GM21447 (cell line): ENCODE results near the gene CMC2.
A peak's percentile ranks its signal among the peaks of the same experiment; 100 is the strongest.

Experiments
- ATAC-seq: cut with Tn5 transposase; IDR thresholded peaks from one replicate; pipeline ENCODE4 v1.9.1; 2021; ENCODE audit not compliant: unreplicated experiment

The CMC2 gene

DNA sequence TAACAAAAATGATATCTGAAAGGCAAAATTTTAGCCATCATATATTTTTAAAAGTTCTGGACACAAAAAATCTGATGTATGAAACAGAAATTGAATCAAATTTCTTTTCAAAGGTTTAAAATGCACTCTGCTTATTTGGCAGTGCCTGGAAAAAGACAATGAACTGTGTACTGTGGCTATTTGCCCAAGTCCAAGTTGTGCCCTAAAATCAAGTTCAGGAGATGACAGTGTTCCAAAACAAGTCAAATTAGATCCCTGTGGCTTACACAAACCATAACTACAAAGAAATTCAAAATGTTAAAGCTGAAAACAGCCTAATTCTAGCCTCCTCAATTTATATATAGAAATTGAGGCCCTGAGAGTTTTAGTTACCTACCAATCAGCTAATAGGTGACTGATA lies 25.6 kb downstream of the CMC2 start:
- no peak for ATAC-seq

DNA sequence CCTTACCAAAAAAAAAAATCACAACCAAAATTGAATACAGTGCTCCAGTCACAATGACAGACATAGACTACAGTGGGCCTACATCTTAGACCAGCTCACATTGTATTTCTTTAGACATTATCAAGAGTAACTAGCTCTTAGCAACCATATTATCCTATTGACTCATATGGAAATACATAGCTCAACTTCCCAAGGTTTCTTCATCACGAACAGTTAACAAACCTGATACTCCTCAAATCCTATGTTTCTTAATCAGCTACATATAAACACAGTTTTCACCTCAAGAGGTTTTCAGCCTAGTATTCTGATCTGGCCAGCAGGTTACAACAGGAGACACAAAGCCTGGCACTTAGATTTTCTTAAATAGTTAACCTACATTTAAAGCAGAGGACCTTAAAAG lies 29.7 kb downstream of the CMC2 start:
- ATAC-seq: no peak

DNA sequence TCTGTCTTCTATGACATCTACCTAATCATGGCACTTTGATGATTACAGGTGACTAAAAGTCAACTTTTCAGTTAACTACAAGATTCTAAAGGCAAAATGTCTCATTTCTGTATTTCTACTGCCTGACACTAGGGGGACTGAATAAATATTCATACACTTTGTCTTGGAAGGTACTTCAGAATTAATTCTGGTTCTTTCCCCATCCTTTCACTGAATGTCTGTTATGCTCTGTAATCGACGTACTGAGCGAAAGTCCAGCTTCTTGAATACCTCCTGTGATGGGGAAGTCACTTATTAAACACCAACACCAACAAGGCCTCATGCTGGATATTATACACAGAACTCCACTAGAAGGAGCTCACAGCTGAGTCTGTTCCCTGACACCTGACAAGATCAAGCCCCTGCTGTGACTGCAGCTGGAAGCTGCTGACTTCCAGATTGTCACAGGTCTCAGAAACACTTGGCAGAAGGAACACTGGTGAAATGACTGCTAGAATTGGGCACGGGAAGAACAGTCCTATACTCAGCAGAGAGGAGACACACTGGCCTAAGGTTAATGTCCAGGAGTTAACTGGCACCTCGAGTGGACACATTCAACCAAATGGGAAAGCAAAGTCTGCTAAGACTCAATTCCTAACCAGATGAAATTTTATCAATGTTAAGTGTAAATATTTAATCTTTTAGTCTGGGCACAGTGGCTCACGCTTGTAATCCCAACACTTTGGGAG lies 31.9 kb downstream of the CMC2 start:
- ATAC-seq: no peak

DNA sequence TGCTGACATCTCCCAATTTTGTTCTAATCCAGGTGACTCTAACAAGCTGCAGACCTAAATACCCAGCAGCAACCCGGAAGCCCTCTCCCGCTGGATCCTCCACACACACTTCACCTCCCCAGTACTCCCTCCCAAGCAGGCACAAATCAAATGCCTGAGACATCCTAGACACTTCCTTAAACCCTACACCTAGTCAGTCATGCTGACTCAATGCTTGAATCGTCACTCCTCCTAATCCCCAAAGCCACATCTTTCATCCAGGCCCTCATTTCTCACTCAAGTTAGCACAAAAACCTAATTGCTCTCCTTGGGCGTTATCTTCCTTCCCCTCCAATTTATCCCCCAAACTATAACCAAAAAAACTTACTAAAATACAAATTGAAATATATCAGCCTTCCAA lies 32.7 kb downstream of the CMC2 start:
- ATAC-seq: no peak

DNA sequence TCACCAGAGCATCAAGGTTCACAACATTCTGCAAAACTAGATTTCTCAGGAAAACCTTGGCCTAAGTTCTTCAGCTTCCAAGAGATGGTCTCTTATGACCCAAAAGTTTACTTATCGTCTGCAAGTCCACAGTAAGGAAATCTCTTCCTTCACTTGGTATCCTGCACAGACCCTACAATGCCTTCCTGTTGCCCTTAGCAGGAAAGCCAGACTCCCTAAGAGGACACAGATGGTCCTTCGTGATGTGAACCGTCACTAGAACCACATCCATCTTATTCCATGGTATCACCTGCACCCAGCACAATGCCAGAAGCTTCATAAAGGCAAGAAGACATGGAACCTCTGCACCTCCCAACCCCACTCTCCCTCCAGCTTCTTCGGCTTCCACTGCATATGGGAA lies 34.1 kb downstream of the CMC2 start:
- ATAC-seq: no peak

- ATAC-seq: peak; percentile 48
These were observed 34.9 kb downstream of the CMC2 start for GRCh38 chr16:80971819-80972218.

GRCh38 chr16:80969114-80969484 lies 37.6 kb downstream of the CMC2 start:
- no peak for ATAC-seq

DNA sequence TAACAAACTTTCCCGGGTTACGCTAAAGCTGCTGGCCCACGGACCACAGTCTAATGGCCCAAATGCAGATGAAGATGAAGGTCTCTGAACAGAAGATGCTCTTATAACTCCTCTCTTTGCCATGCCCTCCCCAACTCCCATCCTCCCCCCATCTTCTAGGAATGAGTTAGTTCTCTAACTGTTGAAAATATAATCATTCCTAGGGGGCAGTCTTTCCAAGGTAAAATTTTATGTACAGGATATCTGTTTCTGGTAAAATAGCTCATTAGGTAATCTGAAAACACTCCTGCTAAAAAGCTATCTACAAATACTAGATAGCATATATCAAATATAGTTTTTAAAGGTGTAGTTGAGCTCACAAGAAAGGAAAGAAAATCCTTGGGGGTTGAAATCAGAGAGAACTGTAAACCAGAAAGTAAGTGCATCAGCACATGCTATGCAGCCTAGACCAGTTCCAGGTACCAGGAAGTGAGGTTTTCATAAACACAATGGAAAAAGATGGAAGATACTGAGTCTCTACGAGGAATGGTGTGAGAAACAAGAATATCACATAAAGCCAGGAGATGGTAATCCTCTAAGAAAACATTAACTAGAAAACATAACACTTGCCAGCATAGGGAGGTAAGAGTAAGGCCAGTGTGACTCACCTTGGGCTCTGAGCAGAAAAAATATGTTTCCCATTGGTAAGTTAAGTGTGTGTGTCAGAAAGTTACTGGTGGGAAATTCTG lies 38.1 kb downstream of the CMC2 start:
- no peak for ATAC-seq

GRCh38 chr16:80966617-80967016 lies 40.1 kb downstream of the CMC2 start:
- no peak for ATAC-seq

GRCh38 chr16:80964351-80964750 lies 42.3 kb downstream of the CMC2 start:
- no peak for ATAC-seq

- no peak for ATAC-seq
These were observed 43.8 kb downstream of the CMC2 start for GRCh38 chr16:80962879-80963278.

DNA sequence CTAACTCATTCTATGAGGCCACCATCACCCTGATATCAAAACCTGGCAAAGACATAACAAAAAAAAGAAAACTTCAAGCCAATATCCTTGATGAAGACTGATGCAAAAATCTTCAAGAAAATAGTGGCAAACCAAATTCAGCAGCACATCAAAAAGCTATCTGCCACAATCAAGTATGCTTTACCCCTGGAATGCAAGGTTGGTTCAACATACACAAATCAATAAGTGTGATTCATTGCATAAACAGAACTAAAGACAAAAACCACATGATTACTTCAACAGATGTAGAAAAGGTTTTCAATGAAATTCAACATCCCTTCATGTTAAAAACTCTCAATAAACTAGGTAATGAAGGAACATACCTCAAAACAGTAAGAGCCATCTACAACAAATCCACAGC lies 48.4 kb downstream of the CMC2 start:
- no peak for ATAC-seq

GRCh38 chr16:80954985-80955384 lies 51.7 kb downstream of the CMC2 start:
- ATAC-seq: no peak

GRCh38 chr16:80948886-80949493 lies 57.7 kb downstream of the CMC2 start:
- ATAC-seq: no peak

- no peak for ATAC-seq
These were observed 58.7 kb downstream of the CMC2 start for GRCh38 chr16:80947708-80948625.

DNA sequence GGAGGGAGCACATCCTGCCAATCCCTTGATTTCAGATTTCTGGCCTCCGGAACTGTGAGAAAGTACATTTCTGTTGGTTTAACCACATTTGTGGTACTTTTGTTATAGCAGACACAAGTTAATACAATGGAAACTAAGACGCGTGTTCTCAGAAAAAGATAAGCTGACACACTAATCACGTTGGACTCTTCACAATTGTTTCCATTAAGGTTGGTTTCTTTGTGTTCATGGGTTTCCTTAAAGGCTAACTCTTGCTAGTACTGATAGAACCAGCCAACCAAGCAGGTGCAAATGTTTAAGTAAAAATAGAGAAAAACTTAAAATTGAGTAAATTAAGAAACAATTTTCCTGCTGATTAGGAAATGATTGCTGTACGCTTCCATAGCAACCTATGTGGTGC lies 59.4 kb downstream of the CMC2 start:
- no peak for ATAC-seq

DNA sequence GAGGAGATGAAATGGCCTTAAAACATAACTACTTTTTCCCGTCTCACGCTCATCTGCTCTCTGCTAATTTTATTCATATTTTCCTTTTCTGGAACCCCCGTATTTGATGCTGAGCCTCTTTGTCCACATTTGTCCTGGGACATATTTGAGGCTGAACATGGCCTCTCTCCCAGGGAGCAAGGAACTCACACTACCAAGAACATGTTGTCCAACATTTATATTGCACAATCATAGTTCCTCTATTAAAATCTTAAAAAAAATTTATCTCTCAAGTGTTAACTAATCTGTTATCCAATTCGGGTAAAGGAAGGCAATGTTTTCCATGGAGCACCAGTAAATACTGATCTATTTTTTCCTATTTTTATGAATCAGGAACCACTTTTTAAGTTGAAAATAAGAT lies 60.2 kb downstream of the CMC2 start:
- ATAC-seq: no peak

GRCh38 chr16:80940069-80940856 lies 66.4 kb downstream of the CMC2 start:
- no peak for ATAC-seq

DNA sequence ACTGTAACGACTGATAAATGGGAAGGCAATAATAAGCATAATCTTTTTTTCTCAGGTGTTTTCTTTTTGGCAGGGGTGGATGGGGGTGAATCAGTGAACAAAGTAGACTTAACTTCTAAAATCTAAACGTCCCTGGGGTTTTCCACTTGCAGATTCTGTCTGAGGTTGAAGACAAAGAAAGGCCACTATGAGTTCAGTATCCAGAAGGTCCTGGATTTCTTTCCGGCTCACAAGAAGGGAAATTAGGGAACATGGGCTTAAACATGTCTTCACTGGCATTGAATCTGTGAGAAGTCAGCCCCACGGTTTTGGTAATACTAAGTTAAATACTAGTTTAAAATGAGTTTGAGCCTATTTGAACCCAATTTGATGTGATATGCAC lies 67.8 kb downstream of the CMC2 start:
- no peak for ATAC-seq

DNA sequence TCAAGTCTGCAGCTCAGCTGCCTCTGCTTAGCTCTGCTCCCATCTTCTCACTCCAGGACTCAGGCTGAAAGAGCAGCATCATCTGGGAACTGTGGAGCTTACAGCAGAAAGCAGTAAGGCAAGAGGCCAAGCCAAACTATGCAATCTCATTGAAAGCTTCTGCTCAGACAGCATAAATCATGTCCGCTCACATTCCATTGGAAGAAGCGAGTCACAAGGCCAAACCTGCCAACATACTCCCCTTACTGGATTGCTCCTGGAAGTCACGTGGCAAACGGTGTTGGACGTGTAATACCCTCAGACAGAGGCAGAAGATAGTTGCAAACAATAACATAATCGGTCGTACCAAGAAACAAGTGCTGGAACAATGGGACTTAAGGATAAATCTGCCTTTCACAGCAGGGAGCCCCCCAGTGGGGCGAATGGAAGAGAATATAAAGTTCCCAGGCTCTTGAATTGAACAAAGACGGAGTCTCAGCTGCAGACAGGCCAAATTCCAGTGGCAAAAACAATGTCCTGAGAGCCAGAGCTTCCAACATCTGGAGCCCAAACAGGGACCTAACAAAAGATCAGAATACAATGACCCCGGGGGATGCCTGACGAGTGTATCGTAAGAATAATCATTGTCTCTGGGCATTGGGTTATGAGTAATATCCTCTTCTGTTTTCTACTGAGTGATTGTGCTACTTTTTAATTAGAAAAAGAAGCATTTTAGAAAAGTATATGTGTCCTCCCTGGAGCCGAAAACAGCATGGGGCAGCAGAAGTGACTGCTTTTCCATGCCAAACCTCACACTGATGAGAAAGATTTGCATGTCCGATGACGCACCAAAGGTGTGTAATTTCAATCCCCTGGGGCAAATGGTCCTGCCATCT lies 68.4 kb downstream of the CMC2 start:
- no peak for ATAC-seq
